NCI-H82 treated with DMSO at 0.1 percent for 48 hours (cell line): ENCODE results near the gene CD151.

Source experiments
- DNase-seq: peaks from one replicate; lab custom pipeline; 2025; ENCODE audit not compliant: unreplicated experiment; lab: John Stamatoyannopoulos, UW

Gene CD151

GRCh38 chr11:855330-855674, 22.6 kb downstream of the CD151 start:
- no peak for DNase-seq

GRCh38 chr11:855796-856195, 23.0 kb downstream of the CD151 start:
- no peak for DNase-seq

- no peak for DNase-seq
These were observed 23.6 kb downstream of the CD151 start for GRCh38 chr11:856397-856796.

GRCh38 chr11:858053-858761, 25.5 kb downstream of the CD151 start:
- no peak for DNase-seq

GRCh38 chr11:858762-859339, 26.1 kb downstream of the CD151 start:
- DNase-seq: no peak

GRCh38 chr11:859394-860131, 26.8 kb downstream of the CD151 start:
- DNase-seq: peak; percentile 24

GRCh38 chr11:860234-861104, 27.7 kb downstream of the CD151 start:
- DNase-seq: no peak

- no peak for DNase-seq
These were observed 28.3 kb downstream of the CD151 start for GRCh38 chr11:861105-861479.

GRCh38 chr11:862081-862661, 29.4 kb downstream of the CD151 start:
- DNase-seq: peak; percentile 27

- no peak for DNase-seq
These were observed 29.9 kb downstream of the CD151 start for GRCh38 chr11:862696-863022.

- DNase-seq: no peak
These were observed 30.5 kb downstream of the CD151 start for GRCh38 chr11:863023-863909.

- DNase-seq: no peak
These were observed 31.4 kb downstream of the CD151 start for GRCh38 chr11:863910-864827.

GRCh38 chr11:864898-865297, 32.1 kb downstream of the CD151 start:
- no peak for DNase-seq

- DNase-seq: no peak
These were observed 33.0 kb downstream of the CD151 start for GRCh38 chr11:865462-866430.

GRCh38 chr11:866481-866880, 33.7 kb downstream of the CD151 start:
- DNase-seq: no peak

GRCh38 chr11:867856-868358, 35.2 kb downstream of the CD151 start:
- DNase-seq: no peak

- no peak for DNase-seq
These were observed 35.6 kb downstream of the CD151 start for GRCh38 chr11:868394-868793.

- no peak for DNase-seq
These were observed 36.0 kb downstream of the CD151 start for GRCh38 chr11:868802-869201.
